Measurements from ENCODE around the gene ZHX3. TPM values are rescaled to one million over a fixed set of nuclear protein-coding genes. Genes with fewer than 3 reads are reported as not detected.

The ZHX3 gene
- total and polyA plus RNA-seq, 2 donors (not counting 1 experiment from before 2014, with no cell fraction given): 27.7 to 28.0 TPM

- peaks cover 13% of the 10 kb centered on the region for H3K79me2 ChIP-seq (ENCODE audit: control insufficient read depth, insufficient read depth, low read length)
- peak; percentile 43 to 97 for DNase-seq (ENCODE audit: low read depth in 2 of 2)
Observed at GRCh38 chr20:41248368-41249024, 69.0 kb downstream of the ZHX3 start.

GRCh38 chr20:41247523-41248367 is 69.8 kb downstream of the ZHX3 start:
- Histone ChIP-seq H4K20me1 (ENCODE audit: control insufficient read depth, extremely low read depth, insufficient read depth, low read length) (no peaks in the 10 kb centered on the region), H3K27me3 (ENCODE audit: control insufficient read depth, insufficient read depth, low read length) (no peaks in the 10 kb centered on the region), H3K9me3 (ENCODE audit: control insufficient read depth, insufficient read depth, low read depth, low read length) (no peaks in the 10 kb centered on the region), H3K4me3 (replicated peaks in 1 of 4; ENCODE audit: control extremely low read depth in 1 of 4, insufficient read depth in 1 of 4, low read depth in 3 of 4, low read length in 4 of 4) (peak overlapping the region in 1 of 4 experiments; percentile 30), H3K4me1 (ENCODE audit: control insufficient read depth, extremely low read depth, insufficient read depth, low read length) (peaks cover 21% of the 10 kb centered on the region), H3K4me2 (ENCODE audit: extremely low read depth, insufficient read depth, low read length) (peak overlapping the region; percentile 21), H3K27ac (ENCODE audit: insufficient read depth, low read length) (peak overlapping the region; percentile 9), H3K9ac (ENCODE audit: insufficient read depth, low read length) (no peak overlapping the region), H3K36me3 (ENCODE audit: control insufficient read depth, insufficient read depth, low read length) (no peaks in the 10 kb centered on the region), H2AFZ (ENCODE audit: low read length) (no peak overlapping the region), H3K79me2 (ENCODE audit: control insufficient read depth, insufficient read depth, low read length) (peaks cover 13% of the 10 kb centered on the region)
- TF ChIP-seq CTCF (conservative IDR thresholded peaks at IDR 0.05 in 1 of 2, IDR thresholded peaks at IDR 0.05 in 1 of 2; ENCODE audit: low read depth in 1 of 2, low read length in 2 of 2): no peak
- TF ChIP-seq EZH2 (IDR thresholded peaks at IDR 0.05; ENCODE audit: low read length, missing control alignments): no peak
- DNase-seq (ENCODE audit: low read depth in 2 of 2): no peak

More at GRCh38 chr20:41248368-41249024, 69.0 kb downstream of the ZHX3 start:
- Histone ChIP-seq H3K27me3 (ENCODE audit: control insufficient read depth, insufficient read depth, low read length) (no peaks in the 10 kb centered on the region), H3K4me1 (ENCODE audit: control insufficient read depth, extremely low read depth, insufficient read depth, low read length) (peaks cover 21% of the 10 kb centered on the region), H3K9ac (ENCODE audit: insufficient read depth, low read length) (no peak overlapping the region), H4K20me1 (ENCODE audit: control insufficient read depth, extremely low read depth, insufficient read depth, low read length) (no peaks in the 10 kb centered on the region), H3K9me3 (ENCODE audit: control insufficient read depth, insufficient read depth, low read depth, low read length) (no peaks in the 10 kb centered on the region), H3K4me2 (ENCODE audit: extremely low read depth, insufficient read depth, low read length) (peak overlapping the region; percentile 48), H2AFZ (ENCODE audit: low read length) (no peak overlapping the region), H3K4me3 (replicated peaks in 1 of 4; ENCODE audit: control extremely low read depth in 1 of 4, insufficient read depth in 1 of 4, low read depth in 3 of 4, low read length in 4 of 4) (peak overlapping the region in 1 of 4 experiments; percentile 40), H3K27ac (ENCODE audit: insufficient read depth, low read length) (peak overlapping the region; percentile 17), H3K36me3 (ENCODE audit: control insufficient read depth, insufficient read depth, low read length) (no peaks in the 10 kb centered on the region)
- no peak for TF ChIP-seq CTCF (conservative IDR thresholded peaks at IDR 0.05 in 1 of 2, IDR thresholded peaks at IDR 0.05 in 1 of 2; ENCODE audit: low read depth in 1 of 2, low read length in 2 of 2)
- no peak for TF ChIP-seq EZH2 (IDR thresholded peaks at IDR 0.05; ENCODE audit: low read length, missing control alignments)

- Histone ChIP-seq H3K4me1 (ENCODE audit: control insufficient read depth, extremely low read depth, insufficient read depth, low read length) (peaks cover 21% of the 10 kb centered on the region), H2AFZ (ENCODE audit: low read length) (no peak overlapping the region), H3K9ac (ENCODE audit: insufficient read depth, low read length) (no peak overlapping the region), H3K27ac (ENCODE audit: insufficient read depth, low read length) (no peak overlapping the region), H4K20me1 (ENCODE audit: control insufficient read depth, extremely low read depth, insufficient read depth, low read length) (no peaks in the 10 kb centered on the region), H3K4me3 (replicated peaks in 1 of 4; ENCODE audit: control extremely low read depth in 1 of 4, insufficient read depth in 1 of 4, low read depth in 3 of 4, low read length in 4 of 4) (no peak overlapping the region), H3K4me2 (ENCODE audit: extremely low read depth, insufficient read depth, low read length) (no peak overlapping the region), H3K79me2 (ENCODE audit: control insufficient read depth, insufficient read depth, low read length) (peaks cover 11% of the 10 kb centered on the region), H3K9me3 (ENCODE audit: control insufficient read depth, insufficient read depth, low read depth, low read length) (no peaks in the 10 kb centered on the region), H3K36me3 (ENCODE audit: control insufficient read depth, insufficient read depth, low read length) (no peaks in the 10 kb centered on the region), H3K27me3 (ENCODE audit: control insufficient read depth, insufficient read depth, low read length) (no peaks in the 10 kb centered on the region)
- TF ChIP-seq CTCF (conservative IDR thresholded peaks at IDR 0.05 in 1 of 2, IDR thresholded peaks at IDR 0.05 in 1 of 2; ENCODE audit: low read depth in 1 of 2, low read length in 2 of 2) (peak in 1 of 2 donors; percentile 26), EZH2 (IDR thresholded peaks at IDR 0.05; ENCODE audit: low read length, missing control alignments) (no peak)
- DNase-seq (ENCODE audit: low read depth in 2 of 2): peak; percentile 36 to 52
Observed at GRCh38 chr20:41245086-41245707, 72.3 kb downstream of the ZHX3 start.
